GF-D8 (cell line): ENCODE data around the gene COMMD1.
"Not testable (repeated sequence)": the region's sequence is repeated elsewhere in the genome, so short reads cannot be mapped to it uniquely, and the experiment has no call there.

Experiments
- DNase-seq: peaks from one replicate; lab custom pipeline; 2025; lab: John Stamatoyannopoulos, UW

COMMD1 gene

DNA sequence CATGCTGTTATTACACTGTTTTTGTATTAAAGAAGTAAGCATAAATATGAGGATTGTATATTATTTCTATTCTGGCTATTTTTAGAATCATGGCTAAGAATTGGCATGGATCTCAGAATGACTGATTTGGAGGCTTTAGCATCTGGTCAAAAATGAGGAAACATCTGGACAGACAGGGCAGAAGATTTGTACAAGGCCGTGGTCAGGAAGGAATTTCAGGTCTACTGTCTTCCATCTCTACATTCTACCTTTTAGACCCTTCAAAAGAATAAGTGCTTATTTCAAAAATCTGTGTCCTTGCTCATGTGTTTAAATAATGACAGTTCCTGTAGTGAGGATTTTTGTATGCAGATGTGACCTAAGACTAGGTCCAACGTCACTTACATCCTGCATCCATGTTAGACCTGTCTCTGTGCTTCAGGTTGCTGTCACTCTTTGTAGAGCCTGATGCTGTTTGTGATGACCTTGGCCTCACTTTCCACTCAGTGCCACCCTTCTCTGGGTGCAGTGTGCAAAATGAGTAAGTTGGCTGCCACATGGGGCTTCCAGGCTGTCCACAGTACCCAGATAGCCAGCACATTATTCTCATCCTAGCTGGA lies 235.8 kb downstream of the COMMD1 start:
- no peak for DNase-seq

DNA sequence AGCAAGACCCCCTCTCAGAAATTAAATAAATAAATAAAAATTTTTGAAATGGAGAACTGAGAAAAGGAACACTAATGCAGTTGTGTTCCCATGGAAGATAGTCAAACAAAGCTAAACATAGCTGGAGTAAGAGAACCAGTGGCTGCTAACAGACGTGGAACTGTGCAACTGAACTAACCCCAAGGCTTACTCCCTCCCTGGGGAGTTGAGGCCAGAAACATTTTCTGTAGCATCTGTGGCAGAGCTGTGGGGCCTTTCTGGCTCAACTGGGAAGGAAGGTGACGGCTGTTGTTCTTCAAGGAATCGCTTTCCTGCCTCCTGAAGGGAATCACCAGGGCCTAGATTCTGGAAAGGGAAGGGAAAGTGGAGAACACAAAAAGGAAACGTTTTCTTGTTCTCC lies 236.6 kb downstream of the COMMD1 start:
- DNase-seq = no peak

DNA sequence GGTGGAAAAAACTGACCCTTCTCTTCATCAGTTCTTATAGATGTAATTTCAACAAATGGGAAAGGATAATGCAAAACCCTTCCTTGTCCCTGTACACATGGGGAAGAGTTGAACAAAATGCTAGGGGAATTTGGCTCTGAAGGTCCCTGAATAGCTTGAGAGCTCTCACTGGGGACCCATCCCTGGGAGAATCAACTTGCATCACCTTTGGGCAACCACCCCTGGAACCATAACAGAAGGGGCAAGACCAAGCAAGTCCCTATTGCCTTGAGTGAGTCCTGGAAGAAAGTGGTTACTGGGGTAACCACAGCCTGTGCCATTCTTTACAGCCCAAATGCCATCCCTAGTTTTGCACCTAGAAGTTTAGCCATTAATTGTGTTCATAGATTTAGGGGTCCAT lies 238.2 kb downstream of the COMMD1 start:
- no peak for DNase-seq

DNA sequence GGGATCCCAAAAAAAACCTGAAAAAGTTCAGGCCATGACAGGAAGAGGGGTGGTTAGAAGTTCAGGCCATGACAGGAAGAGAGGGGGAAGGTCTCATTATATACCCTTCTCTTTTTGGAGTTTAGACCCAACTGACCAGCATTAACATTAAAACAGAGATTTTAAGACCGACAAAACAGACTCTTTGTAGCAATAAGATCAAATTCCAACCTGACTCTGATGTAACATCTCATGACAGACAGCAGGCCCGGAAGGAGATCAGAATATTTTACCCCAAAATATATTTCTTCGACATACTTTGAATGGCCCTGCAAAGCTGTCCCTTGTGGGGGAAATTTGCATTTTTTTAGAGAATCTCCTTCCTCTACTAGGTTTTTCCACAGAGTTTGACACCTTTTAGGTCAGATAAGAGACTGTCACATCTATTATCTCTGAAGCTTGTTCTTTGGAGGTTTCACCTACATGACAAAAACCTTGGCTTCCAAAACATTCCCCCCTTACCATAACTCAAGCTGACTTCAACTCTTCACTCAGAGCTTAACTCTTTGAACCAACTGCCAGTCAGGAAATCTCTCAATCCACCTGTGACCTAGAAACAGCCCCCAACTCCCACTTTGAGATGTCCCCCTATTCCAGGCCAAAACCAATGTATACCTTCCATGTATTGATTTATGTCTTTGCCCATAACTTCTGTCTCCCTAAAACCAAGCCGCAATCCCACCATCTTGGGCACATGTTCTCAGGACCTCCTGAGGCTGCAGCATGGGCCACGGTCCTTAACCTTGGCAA lies 239.4 kb downstream of the COMMD1 start:
- no peak for DNase-seq

DNA sequence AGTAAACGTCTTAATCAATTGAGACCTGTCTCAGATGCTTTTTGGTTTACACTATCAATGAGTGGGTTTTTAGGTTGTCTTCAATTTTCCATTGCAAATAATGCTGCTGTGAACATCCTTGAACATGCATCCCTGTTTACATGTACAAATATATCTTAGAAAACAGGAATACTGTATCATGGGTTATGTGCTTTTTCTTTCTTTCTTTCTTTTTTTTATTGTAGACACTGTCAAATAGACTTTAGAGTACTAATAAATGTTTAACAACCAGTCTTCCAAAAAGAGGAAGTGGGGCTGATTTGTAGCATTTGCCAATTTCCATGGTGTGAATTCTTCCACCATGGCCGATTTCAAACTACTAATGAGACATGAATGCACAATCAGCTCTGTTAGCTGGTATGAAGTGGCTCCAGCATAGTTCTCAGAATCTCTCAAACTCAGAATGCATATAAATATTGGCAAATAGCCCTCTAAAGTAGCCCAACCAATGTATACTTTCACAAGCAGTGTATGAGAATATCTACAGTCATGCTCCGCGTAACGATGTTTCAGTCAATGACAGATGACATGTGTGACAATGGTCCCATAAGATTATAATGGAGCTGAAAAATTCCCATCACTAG lies 240.1 kb downstream of the COMMD1 start:
- peak; percentile 16 for DNase-seq

DNA sequence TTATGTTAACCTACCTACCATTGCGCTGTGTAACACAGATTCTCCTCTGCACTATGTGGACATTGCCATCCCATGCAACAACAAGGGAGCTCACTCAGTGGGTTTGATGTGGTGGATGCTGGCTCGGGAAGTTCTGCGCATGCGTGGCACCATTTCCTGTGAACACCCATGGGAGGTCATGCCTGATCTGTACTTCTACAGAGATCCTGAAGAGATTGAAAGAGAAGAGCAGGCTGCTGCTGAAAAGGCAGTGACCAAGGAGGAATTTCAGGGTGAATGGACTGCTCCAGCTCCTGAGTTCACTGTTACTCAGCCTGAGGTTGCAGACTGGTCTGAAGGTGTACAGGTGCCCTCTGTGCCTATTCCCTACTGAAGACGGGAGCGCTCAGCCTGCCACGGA lies 241.3 kb downstream of the COMMD1 start:
- DNase-seq = not testable (repeated sequence)

DNA sequence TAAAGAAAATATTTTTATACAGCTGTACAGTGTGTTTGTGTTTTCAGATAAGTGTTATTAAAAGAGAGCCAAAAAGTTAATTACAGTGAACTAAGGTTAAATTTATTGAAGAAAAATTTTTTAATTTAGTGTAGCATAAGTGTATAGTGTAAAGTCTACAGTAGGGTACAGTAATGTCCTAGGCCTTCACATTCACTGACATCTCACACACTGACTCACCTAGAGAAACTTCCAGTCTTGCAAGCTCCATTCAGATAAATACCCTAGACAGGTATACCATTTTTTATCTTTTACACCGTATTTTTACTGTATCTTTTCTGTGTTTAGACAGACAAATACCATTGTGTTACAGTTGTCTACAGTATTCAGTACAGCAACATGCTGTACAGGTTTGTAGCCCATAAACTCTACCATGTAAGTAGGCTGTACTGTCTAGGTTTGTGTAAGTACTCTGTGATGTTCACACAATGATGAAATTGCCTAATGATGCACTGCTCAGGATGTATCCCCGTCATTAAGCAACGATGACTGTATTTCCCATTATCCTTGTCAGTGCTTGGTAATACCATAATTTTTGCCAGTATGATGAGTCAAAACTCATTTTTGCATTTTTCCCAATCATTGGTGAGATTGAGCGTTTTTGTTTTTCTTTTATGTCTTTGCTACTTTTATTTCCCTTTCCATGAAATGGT lies 242.3 kb downstream of the COMMD1 start:
- no peak for DNase-seq

DNA sequence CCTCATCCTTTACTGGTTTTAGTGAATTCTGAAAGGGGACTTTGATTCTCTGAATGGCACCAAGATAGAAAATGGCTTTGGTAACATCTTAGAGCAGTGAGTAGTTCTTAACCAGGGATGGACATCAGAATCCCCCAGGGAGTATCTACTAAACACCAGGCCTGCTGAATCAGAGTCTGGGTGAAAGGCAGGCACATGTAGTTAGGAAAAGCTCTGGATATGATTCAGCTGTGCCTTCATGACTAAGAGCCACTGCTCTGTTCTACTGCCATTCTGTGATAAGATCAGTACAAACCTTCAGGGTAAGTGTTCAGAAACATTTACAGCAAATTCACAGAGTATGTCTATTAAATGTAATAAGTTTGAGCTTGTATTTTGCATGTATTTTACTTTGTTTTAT lies 244.2 kb downstream of the COMMD1 start:
- no peak for DNase-seq

DNA sequence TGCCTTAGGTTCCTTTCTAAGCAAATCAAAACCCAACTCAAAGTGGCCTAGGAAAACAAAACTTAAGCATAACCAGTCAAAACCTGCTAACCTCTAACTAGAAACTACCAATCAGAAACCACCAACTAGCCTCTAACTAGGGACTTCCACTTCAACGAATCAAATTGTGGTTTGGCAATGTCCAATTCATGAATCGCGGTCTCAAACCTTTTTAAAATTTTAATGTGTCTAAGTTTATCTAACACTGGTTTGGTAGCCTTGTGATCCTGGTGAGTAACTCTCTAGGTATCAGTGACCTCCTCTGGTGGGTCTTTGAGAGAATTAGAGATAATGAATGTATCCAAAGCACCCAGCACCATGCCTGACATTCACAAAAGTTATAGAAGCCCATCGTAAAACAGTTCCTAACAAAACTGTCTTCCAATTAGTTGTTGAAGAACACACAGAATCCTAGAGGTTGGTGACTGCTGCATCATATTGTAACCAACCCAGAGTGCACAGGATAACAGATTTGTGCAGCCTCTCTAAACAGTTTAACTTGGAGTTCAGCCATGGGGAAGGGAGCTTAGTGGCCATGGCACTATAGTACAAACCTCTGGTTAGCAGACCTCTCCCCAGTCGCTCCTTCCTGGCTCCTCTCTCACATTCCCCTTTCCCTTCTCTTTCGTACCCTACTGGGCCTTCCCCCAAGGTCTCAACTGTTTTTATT lies 245.3 kb downstream of the COMMD1 start:
- no peak for DNase-seq

DNA sequence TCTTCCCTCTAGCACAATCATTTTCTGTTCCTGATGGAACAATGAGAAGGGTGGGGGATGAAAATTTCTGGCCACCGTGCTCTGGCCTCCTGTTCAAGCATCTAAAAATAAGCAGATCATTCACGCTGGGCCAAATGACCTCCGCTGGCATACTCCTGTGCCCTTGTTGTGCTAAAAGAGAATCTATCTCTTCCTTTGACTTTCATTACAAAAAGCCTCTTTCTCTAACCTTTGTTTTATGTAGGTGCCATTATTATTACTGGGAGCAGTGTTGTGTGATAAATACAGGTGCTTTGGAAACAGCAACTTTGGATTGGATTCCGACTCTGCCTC lies 245.8 kb downstream of the COMMD1 start:
- no peak for DNase-seq

DNA sequence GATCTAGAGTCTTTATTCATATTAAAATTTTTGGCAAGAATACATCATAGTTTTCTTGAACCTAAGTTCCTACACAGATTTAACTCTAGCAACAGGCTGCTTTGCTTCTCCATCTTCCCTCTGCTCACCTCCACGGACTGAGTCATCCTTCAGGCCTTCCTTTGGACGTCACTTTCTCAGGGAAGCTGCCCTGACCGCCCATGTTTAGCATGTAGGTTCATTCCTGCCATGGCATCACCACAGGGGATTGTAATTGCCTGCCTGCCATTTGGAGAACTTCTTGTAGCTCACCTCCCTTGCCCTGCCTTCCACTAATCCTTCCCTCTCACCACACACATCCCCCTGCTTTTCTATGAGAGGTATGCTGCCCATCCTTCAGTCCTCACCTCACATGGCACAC lies 246.5 kb downstream of the COMMD1 start:
- DNase-seq = no peak

DNA sequence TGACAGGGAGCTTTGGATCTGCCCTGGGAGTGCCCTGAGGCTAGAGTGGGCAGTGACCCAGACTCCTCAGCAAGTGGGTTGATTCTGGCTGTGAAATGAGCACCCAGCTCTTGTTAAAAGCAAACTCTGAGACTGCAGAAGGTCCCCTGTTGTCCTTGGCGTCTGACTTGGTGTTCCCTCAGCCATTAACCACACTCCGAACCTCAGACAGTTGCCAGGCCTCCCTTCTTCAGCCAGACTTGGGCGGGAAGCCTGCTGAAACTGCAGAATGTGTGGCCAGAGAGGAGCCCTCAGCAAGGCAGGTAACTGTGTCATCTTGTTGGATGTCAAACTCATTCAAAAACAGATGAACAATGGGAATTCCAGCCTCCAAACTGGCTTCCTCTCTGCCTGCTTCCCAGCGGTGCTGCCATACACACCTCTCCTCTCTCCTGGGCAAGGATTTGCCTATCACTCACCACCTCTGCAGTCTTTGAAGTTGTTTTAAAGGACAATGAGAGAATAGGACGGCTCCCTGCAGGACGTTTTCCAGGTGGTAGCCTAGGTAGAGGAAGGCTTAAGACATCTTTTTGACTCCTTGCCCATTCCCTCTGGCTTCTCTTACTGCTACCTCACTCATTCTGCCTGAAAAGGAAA lies 251.5 kb downstream of the COMMD1 start:
- no peak for DNase-seq

DNA sequence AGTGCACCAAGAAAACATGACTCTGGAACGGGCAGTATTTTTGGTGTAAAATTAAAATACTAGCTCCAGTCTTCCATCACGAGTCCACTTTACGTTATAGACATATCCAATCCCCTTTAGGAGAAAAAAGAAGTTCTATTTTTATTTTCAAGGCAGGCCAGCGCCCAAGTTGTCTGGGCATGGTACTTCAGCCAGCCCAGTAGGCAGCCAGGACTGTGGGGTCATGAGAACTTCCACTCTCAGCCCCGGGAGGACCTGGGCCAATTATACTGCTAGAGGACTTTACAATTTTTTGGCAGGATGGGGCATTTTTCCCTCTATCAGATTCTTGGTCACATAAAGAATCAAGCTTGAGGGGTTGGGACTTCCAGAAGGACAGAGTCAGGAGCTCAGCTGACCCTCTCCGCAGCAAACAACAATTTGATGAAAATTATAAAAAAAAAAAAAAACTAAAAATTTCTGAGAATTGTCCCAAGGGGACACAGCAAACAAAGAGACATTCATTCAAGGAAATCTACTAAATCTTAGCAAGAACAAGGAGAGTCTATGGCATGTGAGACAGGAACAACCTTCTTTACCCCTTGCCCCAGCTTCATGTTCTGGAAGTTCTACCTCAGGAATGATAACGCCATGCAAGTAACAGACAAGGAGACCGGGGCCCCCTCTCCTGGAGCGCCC lies 253.1 kb downstream of the COMMD1 start:
- no peak for DNase-seq

DNA sequence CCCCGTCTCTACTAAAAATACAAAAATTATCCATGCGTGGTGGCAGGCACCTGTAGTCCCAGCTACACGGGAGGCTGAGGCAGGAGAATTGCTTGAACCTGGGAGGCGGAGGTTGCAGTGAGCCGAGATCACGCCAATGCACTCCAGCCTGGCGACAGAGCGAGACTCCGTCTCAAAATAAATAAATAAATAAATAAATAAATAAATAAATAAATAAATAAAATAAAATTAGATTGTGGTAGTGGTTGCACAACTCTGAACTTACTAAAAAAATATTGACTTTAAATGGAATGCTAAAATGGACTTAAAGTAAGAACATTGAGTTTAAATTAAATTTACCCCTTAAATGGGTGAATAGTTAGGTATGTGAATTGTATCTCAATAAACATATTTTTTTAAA lies 255.2 kb downstream of the COMMD1 start:
- DNase-seq = not testable (repeated sequence)

DNA sequence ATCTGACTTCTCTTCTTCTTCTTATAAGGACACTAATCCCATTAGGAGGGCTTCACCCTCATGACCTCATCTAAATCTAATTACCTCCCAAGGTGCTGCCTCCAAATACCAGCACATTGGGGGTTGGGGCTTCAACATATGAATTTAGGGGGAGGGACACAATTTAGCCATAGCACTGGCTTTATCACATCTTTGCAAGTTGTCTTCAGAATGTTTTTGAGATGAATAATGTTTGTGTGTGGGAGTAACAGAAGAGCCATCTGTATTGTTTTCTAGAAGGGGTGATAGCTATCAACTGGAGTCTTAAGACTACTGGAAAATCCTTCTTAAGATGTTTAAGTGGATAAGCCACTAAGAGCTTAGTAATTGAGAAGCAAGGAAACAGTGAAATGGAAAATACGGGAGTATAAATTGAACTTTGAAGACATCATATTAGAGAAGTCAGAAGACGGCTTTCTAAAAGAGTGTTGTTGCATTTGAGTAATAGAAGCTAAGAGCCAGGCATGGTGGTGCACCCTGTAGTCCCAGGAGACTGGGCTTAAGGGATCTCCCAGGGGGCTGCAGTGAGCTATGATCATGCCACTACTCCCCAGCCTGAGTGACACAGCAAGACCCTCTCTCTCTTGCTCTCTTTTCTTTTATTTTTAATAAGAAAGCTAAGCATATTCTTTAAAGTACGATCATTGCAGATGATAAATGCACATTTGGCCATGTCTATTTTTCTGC lies 257.8 kb downstream of the COMMD1 start:
- DNase-seq = no peak

DNA sequence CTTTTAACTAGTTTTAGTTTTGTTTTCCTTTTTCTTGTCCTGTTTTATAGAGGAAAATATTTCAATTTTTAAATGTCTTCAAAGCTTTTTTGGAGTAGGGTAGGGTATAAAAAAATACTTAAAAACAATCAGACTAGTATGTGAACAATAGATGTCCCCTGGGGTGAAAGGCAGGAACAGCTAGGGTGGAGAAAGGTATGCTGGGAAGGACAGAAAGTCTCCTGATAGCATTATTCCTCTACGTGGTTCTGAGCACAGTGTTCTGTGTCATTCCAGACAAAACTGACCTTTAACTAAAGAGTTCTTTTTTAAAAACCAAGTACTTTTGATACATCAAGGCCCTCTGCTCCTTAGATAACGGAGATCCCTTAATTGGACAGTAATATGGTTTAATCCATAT lies 258.4 kb downstream of the COMMD1 start:
- no peak for DNase-seq

DNA sequence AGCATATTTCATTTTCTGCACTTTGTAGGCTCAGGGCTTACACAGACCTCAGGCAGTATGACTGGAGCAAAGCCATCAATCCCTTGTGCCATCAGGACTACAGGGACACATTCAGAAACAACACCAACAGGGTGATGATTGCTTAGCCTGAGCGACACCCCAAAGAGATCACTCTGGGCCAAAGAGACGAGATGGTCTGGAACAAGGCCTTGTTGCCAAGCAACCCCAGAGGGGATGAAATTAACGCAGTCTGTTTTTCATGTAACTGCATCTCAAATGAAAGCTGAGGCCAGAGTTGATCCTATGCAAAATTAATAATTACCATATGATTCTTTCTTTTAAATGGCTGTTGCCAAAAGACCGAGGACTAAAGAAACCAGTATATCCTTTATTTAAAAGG lies 270.3 kb downstream of the COMMD1 start:
- DNase-seq = no peak

DNA sequence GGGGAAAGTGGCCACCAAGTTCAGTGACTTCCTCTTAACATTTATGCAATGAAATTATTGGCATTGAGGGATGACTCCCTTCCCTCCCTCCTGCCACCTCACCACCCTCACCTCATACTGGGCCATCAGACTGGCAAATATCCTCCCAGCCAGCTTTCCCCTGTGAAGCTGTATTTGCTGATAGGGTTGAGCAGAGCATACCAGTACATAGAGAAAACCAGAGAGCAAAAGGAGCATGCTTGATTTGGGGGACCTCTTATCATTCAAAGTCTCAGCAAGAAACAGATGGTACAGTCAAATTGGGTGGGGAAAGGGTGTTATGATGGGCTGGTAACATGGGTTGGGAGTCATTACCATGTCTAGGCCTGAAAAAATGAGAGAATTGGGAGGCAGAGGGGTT lies 271.3 kb downstream of the COMMD1 start:
- peak; percentile 7 for DNase-seq

DNA sequence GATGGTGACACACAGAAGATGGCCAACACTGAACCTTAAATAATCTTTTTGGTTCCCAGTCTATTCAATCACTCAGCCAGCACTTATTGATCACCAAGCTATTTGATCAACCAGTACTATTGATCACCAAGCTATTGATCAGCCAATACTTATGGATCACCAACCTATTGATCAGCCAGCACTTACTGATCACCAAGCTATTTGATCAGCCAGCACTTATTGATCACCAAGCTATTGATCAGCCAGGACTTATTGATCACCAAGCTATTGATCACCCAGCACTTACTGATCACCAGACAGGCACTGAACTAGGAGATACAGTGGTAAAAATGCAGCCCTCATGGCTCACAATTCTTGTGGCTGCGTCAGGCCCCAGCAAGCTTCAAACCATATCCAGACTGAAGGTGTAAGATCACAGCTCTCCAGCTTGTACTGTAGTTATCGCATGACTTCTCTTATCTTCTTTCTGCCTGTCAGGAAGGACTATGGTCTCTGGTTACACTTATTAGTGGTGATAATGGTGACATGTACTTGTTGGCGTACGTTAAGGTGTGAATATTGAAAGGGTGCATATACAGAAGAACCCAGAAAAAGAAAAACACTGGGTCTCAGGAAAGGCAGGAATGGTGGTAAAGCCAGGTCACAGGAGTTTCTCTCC lies 272.0 kb downstream of the COMMD1 start:
- no peak for DNase-seq

DNA sequence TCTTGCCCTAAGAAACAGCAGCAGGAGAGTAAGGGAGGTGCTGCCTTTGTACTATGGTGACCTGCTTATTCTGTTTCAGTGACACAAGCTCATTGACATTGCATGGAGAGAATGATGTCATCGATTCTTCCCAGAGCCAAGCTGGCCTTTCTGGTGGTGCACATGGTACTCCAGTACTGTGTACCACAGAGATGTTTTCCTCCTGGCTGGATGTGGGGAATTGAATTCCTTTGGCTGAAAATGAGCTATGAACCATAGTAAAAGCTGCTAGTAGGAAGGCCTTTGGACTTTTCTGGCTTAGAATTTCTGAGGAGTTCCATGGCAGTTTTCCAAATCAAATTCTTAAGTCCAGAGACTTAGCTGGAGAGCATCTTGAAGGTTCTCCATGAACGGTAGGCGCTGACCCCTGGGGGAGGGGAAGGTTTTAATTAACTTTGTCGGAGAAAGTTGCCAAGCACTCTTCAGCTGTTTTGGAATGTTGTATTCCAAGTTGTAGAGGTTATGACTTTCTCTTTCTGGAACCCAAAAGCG lies 273.3 kb downstream of the COMMD1 start:
- no peak for DNase-seq
